T-helper 1 cell treated with Interleukin-12 subunit alpha and Interleukin-12 subunit beta and Interleukin-4 antibody, amounts not matched to agents 30 ng/mL and 1 ng/mL, for 36 hours (primary cell): ENCODE measurements around the gene IMMP1L. TPM values are rescaled to one million over a fixed set of nuclear protein-coding genes. Genes with fewer than 3 reads are reported as not detected.

Experiments used
- intact Hi-C: fragments of 100-400 bp; cut with micrococcal nuclease; formaldehyde crosslinking; loops from one replicate; pipeline ENCODE4 v1.15.1; 2024
- total RNA-seq: library from RNA; stranded (reverse); gene quantifications from 2 replicates; pipeline ENCODE4 v1.2.3, GENCODE V29; 2022

The IMMP1L gene
- total RNA-seq, 1 donor from 2014 or later, result 19.4 TPM

GRCh38 chr11:31477528-31478222 lies 31.7 kb downstream of the IMMP1L start:
- intact Hi-C loops, result no loop called here

GRCh38 chr11:31474083-31474482 lies 35.3 kb downstream of the IMMP1L start:
- intact Hi-C loops, result no loop called here

GRCh38 chr11:31464436-31464835 lies 45.0 kb downstream of the IMMP1L start:
- intact Hi-C loops, result no loop called here

GRCh38 chr11:31455177-31455576 lies 54.2 kb downstream of the IMMP1L start:
- intact Hi-C loops, result no loop called here

GRCh38 chr11:31450841-31451240 lies 58.6 kb downstream of the IMMP1L start:
- intact Hi-C loops, result no loop called here

GRCh38 chr11:31449040-31449439 lies 60.4 kb downstream of the IMMP1L start:
- intact Hi-C loops, result no loop called here

GRCh38 chr11:31445621-31446020 lies 63.8 kb downstream of the IMMP1L start:
- intact Hi-C loops, result no loop called here

- intact Hi-C loops, result no loop called here
These were observed 65.6 kb downstream of the IMMP1L start for GRCh38 chr11:31443802-31444201.

GRCh38 chr11:31442086-31442485 lies 67.3 kb downstream of the IMMP1L start:
- intact Hi-C loops, result no loop called here

- intact Hi-C loops, result no loop called here
These were observed 68.1 kb downstream of the IMMP1L start for GRCh38 chr11:31441296-31441695.

- intact Hi-C loops, result no loop called here
These were observed 71.5 kb downstream of the IMMP1L start for GRCh38 chr11:31437742-31438435.

GRCh38 chr11:31433851-31434250 lies 75.6 kb downstream of the IMMP1L start:
- intact Hi-C loops, result no loop called here

GRCh38 chr11:31424652-31425051 lies 84.8 kb downstream of the IMMP1L start:
- intact Hi-C loops, result no loop called here

- intact Hi-C loops, result no loop called here
These were observed 86.7 kb downstream of the IMMP1L start for GRCh38 chr11:31422703-31423102.

GRCh38 chr11:31421820-31422219 lies 87.6 kb downstream of the IMMP1L start:
- intact Hi-C loops, result no loop called here

- intact Hi-C loops, result no loop called here
These were observed 89.8 kb downstream of the IMMP1L start for GRCh38 chr11:31419669-31420068.

GRCh38 chr11:31419138-31419537 lies 90.3 kb downstream of the IMMP1L start:
- intact Hi-C loops, result no loop called here

GRCh38 chr11:31417816-31418215 lies 91.6 kb downstream of the IMMP1L start:
- intact Hi-C loops, result no loop called here

GRCh38 chr11:31417357-31417756 lies 92.1 kb downstream of the IMMP1L start:
- intact Hi-C loops, result no loop called here

GRCh38 chr11:31415435-31415834 lies 94.0 kb downstream of the IMMP1L start:
- intact Hi-C loops, result no loop called here

- intact Hi-C loops, result no loop called here
These were observed 95.1 kb downstream of the IMMP1L start for GRCh38 chr11:31414338-31414737.

GRCh38 chr11:31412946-31413345 lies 96.5 kb downstream of the IMMP1L start:
- intact Hi-C loops, result no loop called here

- intact Hi-C loops, result no loop called here
These were observed 101.2 kb downstream of the IMMP1L start for GRCh38 chr11:31408201-31408600.
